GM23338 (cell line): ENCODE measurements around the gene PSMD11.

ENCODE experiments used
- CREB1 ChIP-seq: fragments of 250-450 bp; sonication (Bioruptor Pico); IDR thresholded peaks from 2 replicates; pipeline ENCODE4 v1.5.0; 2020; ENCODE audit warnings: low read depth, mild to moderate bottlenecking, moderate library complexity
- CTCF ChIP-seq, 2 experiments: fragments of 200-600 bp in 1 of 2; sonication (generic) in 1 of 2; conservative IDR thresholded peaks; 2 replicates each; pipeline versions ENCODE4 v1.5.1 to v1.6.1; 2016 to 2017; ENCODE audit warnings: antibody characterized with exemption in 2 of 2, low read depth in 2 of 2, mild to moderate bottlenecking in 2 of 2, moderate library complexity in 1 of 2
- ETS1 ChIP-seq: IDR thresholded peaks from 2 replicates; pipeline ENCODE4 v1.6.1; 2016; ENCODE audit warnings: antibody characterized with exemption
- EZH2 ChIP-seq: fragments of 200-600 bp; sonication (generic); IDR thresholded peaks from one replicate; pipeline ENCODE4 v1.8.0; 2017; ENCODE audit warnings: antibody characterized with exemption, mild to moderate bottlenecking, low read depth; ENCODE audit not compliant: unreplicated experiment
- EZH2phosphoT487 ChIP-seq: fragments of 200-600 bp; sonication (generic); IDR thresholded peaks from one replicate; pipeline ENCODE4 v1.8.1; 2018; ENCODE audit warnings: antibody characterized with exemption; ENCODE audit not compliant: unreplicated experiment
- JUNB ChIP-seq: IDR thresholded peaks from one replicate; pipeline ENCODE4 v1.6.1; 2016; ENCODE audit warnings: antibody characterized with exemption; ENCODE audit not compliant: unreplicated experiment
- POLR2AphosphoS5 ChIP-seq: IDR thresholded peaks from 2 replicates; pipeline ENCODE4 v1.6.1; 2016; ENCODE audit warnings: antibody characterized with exemption, low read depth
- REST ChIP-seq: IDR thresholded peaks from one replicate; pipeline ENCODE4 v1.6.1; 2018; ENCODE audit warnings: antibody characterized with exemption; ENCODE audit not compliant: unreplicated experiment
- ZNF114 ChIP-seq: fragments of 250-450 bp; sonication (Bioruptor Pico); IDR thresholded peaks from 2 replicates; pipeline ENCODE4 v1.5.0; 2020; ENCODE audit warnings: mild to moderate bottlenecking, moderate library complexity
- ZNF331 ChIP-seq: fragments of 250-450 bp; sonication (Bioruptor Pico); IDR thresholded peaks from 2 replicates; pipeline ENCODE4 v1.5.0; 2020; ENCODE audit warnings: low read depth, mild to moderate bottlenecking, moderate library complexity
- ZNF462 ChIP-seq: fragments of 250-450 bp; sonication (Bioruptor Pico); IDR thresholded peaks from 2 replicates; pipeline ENCODE4 v1.5.0; 2020; ENCODE audit warnings: mild to moderate bottlenecking, moderate library complexity

DNA sequence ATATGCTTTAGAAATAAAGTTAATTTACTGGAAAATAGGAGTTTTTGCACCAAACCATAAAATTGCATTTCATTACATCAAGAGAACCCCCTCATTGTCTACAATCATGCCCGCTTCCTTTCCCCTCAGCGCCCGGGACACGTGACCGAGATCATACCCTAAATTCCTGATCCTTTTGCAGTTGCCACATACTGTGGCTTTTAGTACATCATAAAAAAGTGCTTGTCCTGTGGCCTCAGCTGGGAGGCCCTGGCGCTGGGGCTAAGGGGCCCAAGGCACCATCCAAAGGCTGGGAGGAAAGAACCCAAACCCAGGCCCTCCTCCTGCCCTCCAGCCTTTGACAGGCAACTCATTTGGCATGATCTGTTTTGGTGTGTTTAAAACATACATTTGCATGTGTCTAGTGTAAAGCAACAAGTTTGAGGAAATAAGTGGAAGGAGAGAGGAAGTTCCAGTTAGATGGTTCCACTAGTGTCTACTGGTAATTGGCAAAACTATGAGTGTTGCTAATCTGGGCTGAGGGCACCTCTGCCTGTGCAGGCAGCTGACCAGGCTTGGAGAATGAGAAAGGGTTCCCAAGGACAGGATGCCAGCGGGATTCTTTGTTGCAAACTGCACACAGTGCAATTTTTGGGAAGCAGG, 48.5 kb downstream of the PSMD11 start:
- TF ChIP-seq CREB1 (CRISPR knock-in tag) (no peak), EZH2phosphoT487 (no peak), REST (no peak), ZNF114 (CRISPR knock-in tag) (no peak), EZH2 (no peak), CTCF (conservative IDR thresholded peaks at IDR 0.05; ENCODE audit: low read depth in 2 of 2) (no peak), POLR2AphosphoS5 (no peak), ZNF331 (no peak), JUNB (no peak), ETS1 (no peak), ZNF462 (CRISPR knock-in tag) (no peak)
